Peyer's patch (tissue), 4 donors: Measurements from ENCODE around the gene STAMBP. TPM values are rescaled to one million over a fixed set of nuclear protein-coding genes. Genes with fewer than 3 reads are reported as not detected.

Source experiments
- DNase-seq, 3 donors: peaks; one replicate each; pipeline ENCODE4 v3.0.0-alpha.2; 2017 to 2019
- H3K27ac ChIP-seq, 4 donors: fragments of 200-600 bp; sonication (generic); one replicate each; pipeline ENCODE4 v1.5.1; 2016 to 2019
- H3K27me3 ChIP-seq, 2 donors: fragments of 200-600 bp; sonication (generic); one replicate each; pipeline ENCODE4 v1.5.1; 2019
- H3K36me3 ChIP-seq, 3 donors: fragments of 200-600 bp; sonication (generic); one replicate each; pipeline ENCODE4 v1.5.1; 2016 to 2019
- H3K4me1 ChIP-seq, 4 donors: fragments of 200-600 bp; sonication (generic); one replicate each; pipeline ENCODE4 v1.5.1; 2016 to 2019
- H3K4me3 ChIP-seq, 4 donors: fragments of 200-600 bp; sonication (generic); 1 replicate in 3 of 4; 2 replicates in 1 of 4; pipeline ENCODE4 v1.5.1; 2016 to 2019; ENCODE audit warnings: mild to moderate bottlenecking in 1 of 4
- H3K9me3 ChIP-seq, 4 donors: fragments of 200-600 bp; sonication (generic); one replicate each; pipeline ENCODE4 v1.5.1; 2016 to 2019; ENCODE audit warnings: mild to moderate bottlenecking in 1 of 4
- POLR2A ChIP-seq, 2 donors: fragments of 450-650 bp; IDR thresholded peaks; one replicate each; pipeline ENCODE4 v1.5.1; 2017; ENCODE audit warnings: antibody characterized with exemption in 2 of 2, mild to moderate bottlenecking in 2 of 2, moderate library complexity in 2 of 2
- total RNA-seq, 4 donors: library from RNA; depleted of rRNA; stranded (reverse); fragments of >200 nt; gene quantifications; one replicate each; pipeline ENCODE4 v1.1.0, GENCODE V29; 2016
- TF ChIP-seq, protein P1 (sequence below), 6 experiments: fragments of 450-650 bp in 4 of 6; fragments of 200-600 bp in 2 of 6; sonication (generic) in 1 of 6; IDR thresholded peaks; one replicate each; pipeline ENCODE4 v1.5.1; 2017 to 2019; ENCODE audit warnings: antibody characterized with exemption in 6 of 6, mild to moderate bottlenecking in 3 of 6, moderate library complexity in 1 of 6

The STAMBP gene
- total RNA-seq, 4 donors from 2014 or later = 25.4 to 61.9 (median 44.3) TPM

DNA sequence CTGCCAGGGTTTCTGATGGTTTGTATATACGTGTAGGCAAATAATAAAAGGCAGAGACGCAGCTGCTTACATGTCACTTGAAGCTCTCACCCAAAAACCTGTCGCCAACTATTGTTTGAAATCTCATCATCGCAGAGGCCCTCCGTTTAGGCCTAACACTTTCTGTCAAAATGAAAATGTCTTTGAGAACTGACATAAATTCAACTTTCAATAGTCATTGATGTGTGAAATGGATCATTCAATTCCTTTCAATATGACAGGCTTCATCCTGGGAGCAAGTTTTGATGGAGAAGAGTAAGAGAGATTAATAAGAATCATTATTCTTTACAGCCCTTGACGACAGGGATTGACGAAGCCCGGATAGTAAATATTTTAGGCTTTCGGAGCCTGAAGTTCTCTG lies 66.7 kb downstream of the STAMBP start:
- DNase-seq = no peak
- no peaks in the 10 kb centered on the region for H3K36me3 ChIP-seq
- peaks cover 0 to 10% (median 0%) of the 10 kb centered on the region in 4 donors for H3K4me1 ChIP-seq
- no peaks in the 10 kb centered on the region for H3K27me3 ChIP-seq
- H3K4me3 ChIP-seq = peak overlapping the region in 1 of 4 donors; percentile 46
- TF ChIP-seq POLR2A (IDR thresholded peaks at IDR 0.05) = no peak
- TF ChIP-seq, protein P1, sequence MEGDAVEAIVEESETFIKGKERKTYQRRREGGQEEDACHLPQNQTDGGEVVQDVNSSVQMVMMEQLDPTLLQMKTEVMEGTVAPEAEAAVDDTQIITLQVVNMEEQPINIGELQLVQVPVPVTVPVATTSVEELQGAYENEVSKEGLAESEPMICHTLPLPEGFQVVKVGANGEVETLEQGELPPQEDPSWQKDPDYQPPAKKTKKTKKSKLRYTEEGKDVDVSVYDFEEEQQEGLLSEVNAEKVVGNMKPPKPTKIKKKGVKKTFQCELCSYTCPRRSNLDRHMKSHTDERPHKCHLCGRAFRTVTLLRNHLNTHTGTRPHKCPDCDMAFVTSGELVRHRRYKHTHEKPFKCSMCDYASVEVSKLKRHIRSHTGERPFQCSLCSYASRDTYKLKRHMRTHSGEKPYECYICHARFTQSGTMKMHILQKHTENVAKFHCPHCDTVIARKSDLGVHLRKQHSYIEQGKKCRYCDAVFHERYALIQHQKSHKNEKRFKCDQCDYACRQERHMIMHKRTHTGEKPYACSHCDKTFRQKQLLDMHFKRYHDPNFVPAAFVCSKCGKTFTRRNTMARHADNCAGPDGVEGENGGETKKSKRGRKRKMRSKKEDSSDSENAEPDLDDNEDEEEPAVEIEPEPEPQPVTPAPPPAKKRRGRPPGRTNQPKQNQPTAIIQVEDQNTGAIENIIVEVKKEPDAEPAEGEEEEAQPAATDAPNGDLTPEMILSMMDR (IDR thresholded peaks at IDR 0.05) = no peak
- H3K9me3 ChIP-seq = no peaks in the 10 kb centered on the region
- H3K27ac ChIP-seq = peak overlapping the region in 2 of 4 donors; percentile 2 to 88

DNA sequence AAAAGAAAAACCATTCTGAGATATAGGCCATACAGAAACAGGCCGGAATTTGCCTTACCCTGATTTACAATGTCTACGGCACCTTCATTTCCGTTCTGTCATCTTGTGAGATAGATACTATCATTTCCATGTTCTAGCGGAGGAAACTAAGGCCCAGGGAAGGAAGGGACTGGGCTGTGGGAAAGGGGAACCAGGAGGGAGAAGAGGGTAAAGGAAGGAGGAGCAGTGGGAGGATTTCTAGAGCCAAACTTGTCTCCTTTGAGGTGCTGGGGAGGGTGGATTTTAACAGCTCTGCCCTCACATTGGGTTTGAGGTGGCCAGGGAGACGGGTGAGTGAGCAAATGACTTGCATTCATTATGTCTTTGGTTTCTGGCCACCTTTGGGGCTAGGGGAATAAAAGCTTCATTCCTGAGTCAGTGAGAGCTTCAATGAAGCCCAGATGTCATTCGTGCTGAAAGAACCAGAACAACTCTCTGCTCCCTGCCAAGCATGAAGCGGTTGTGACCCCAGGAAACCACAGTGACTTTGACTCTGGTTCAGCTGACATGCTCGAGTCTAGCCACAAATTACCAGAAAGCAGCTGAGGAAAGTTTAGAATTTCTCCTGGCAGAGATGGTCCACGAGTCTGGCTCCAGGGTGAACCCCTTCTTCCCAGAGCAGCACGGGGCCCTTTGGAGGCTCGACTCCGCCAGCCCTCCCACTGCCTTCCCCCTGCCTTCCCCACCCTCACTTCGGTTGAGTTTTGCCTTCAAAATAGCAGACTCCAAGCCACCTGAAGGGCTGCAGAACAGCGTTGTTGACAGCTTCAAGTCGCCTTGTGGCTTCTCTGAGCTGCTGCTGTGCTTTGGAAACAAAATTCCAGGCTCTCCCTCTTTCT lies 67.8 kb downstream of the STAMBP start:
- peak in 1 of 3 donors; percentile 53 for DNase-seq
- H3K36me3 ChIP-seq = no peaks in the 10 kb centered on the region
- H3K27me3 ChIP-seq = no peaks in the 10 kb centered on the region
- peak overlapping the region in 3 of 4 donors; percentile 27 to 88 (median 72) for H3K27ac ChIP-seq
- peak overlapping the region in 2 of 4 donors; percentile 16 to 46 for H3K4me3 ChIP-seq
- H3K9me3 ChIP-seq = no peaks in the 10 kb centered on the region
- peaks cover 0 to 10% (median 0%) of the 10 kb centered on the region in 4 donors for H3K4me1 ChIP-seq
- TF ChIP-seq, protein P1 (IDR thresholded peaks at IDR 0.05) = no peak
- no peak for TF ChIP-seq POLR2A (IDR thresholded peaks at IDR 0.05)

DNA sequence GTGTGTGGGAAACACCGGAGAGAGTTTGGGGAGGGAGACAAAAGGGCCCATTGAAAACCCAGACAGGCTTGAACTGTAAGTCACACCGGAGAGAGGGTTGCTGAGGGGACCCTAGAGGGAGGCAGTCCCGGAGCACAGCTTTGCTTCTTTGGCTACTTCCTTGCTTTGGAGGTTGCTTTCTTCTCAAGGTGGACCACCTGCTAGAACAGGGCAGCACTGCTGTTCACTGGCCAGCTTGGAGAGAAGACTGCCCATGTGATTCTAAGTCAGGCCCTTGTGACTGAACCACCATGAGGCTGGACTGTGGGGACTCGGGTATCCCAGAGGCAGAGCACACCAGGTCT lies 68.5 kb downstream of the STAMBP start:
- H3K4me3 ChIP-seq = peak overlapping the region in 1 of 4 donors; percentile 46
- no peaks in the 10 kb centered on the region for H3K27me3 ChIP-seq
- no peaks in the 10 kb centered on the region for H3K36me3 ChIP-seq
- no peak for TF ChIP-seq POLR2A (IDR thresholded peaks at IDR 0.05)
- TF ChIP-seq, protein P1 (IDR thresholded peaks at IDR 0.05) = no peak
- no peaks in the 10 kb centered on the region for H3K9me3 ChIP-seq
- no peak for DNase-seq
- H3K4me1 ChIP-seq = peaks cover 0 to 10% (median 0%) of the 10 kb centered on the region in 4 donors
- H3K27ac ChIP-seq = peak overlapping the region in 3 of 4 donors; percentile 27 to 88 (median 72)

DNA sequence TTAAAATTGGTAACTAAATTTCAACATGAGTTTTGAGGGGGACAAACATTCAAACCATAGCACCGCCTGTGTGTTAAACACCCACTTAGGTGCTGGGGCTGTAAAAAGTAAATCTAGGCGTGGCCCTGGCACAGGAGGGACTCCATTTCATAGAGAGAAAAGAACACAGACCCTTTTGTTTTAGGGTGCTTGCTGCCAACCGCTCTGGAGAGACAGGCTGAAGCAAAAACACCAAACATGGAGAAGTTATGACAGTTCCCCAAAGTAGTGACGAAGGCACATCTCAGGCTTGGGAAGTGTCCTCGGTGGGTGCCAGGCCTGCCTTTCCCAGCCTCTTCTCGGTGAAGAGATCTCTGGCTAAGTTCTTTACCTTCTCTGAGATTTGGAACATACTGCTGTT lies 69.2 kb downstream of the STAMBP start:
- Histone ChIP-seq H3K4me3 (peak overlapping the region in 1 of 4 donors; percentile 46), H3K9me3 (no peaks in the 10 kb centered on the region), H3K27me3 (no peaks in the 10 kb centered on the region), H3K4me1 (peaks cover 0 to 10% (median 0%) of the 10 kb centered on the region in 4 donors), H3K36me3 (no peaks in the 10 kb centered on the region), H3K27ac (peak overlapping the region in 2 of 4 donors; percentile 72 to 88)
- TF ChIP-seq POLR2A (IDR thresholded peaks at IDR 0.05) = no peak
- TF ChIP-seq, protein P1 (IDR thresholded peaks at IDR 0.05) = no peak
- DNase-seq = no peak

DNA sequence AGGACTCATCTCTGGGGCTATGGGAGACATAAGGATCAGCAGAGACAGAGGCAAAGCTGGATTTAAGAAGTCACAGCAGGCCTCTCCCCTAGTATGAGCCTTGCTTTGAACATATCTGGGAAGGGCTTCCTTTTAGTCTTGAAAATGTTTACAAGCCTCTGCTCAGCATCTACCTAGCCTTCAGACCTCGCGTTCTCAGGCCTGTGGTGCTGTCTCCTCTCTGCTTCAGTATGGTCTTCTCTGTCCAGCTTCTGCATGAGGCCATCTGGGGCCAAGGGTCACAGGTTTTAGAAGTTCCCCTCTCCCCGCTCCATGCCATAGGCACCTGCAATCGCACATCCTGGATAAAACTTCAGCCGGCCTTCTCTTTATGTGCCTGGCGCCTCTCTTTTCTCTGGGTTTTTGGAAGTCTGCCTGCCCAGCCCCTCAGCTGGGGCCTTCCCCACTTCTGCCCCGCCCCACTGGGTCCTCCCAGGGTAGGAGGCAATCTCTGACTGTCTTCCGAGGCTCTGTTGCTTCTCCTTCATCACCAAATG lies 71.1 kb downstream of the STAMBP start:
- peaks cover 0 to 10% (median 0%) of the 10 kb centered on the region in 4 donors for H3K4me1 ChIP-seq
- H3K9me3 ChIP-seq = no peaks in the 10 kb centered on the region
- no peak for DNase-seq
- H3K4me3 ChIP-seq = peak overlapping the region in 1 of 4 donors; percentile 10
- no peaks in the 10 kb centered on the region for H3K36me3 ChIP-seq
- no peaks in the 10 kb centered on the region for H3K27me3 ChIP-seq
- no peak for TF ChIP-seq POLR2A (IDR thresholded peaks at IDR 0.05)
- TF ChIP-seq, protein P1 (IDR thresholded peaks at IDR 0.05) = no peak
- peak overlapping the region in 1 of 4 donors; percentile 88 for H3K27ac ChIP-seq
